Endothelial cell of umbilical vein (primary cell): ENCODE results near the gene TAF5L. TPM values are rescaled to one million over a fixed set of nuclear protein-coding genes. Genes with fewer than 3 reads are reported as not detected.

ENCODE experiments used
- BruUV-seq: library from RNA; stranded (reverse); fragments of 400-500 nt; replicated peaks from 2 replicates; lab custom pipeline; 2021; lab: Mats Ljungman, UMichigan
- CTCF ChIA-PET: fragments of 300-600, 350-600 bp; sonication (Branson Sonifier 250); formaldehyde crosslinking; loops from one replicate; lab custom pipeline; 2021; ENCODE audit warnings: antibody characterized with exemption, inconsistent platforms; lab: Charles Lee
- POLR2A ChIA-PET: fragments of 300-600, 350-600 bp; sonication (Branson Sonifier 250); formaldehyde crosslinking; loops from one replicate; lab custom pipeline; 2021; ENCODE audit warnings: antibody characterized with exemption, inconsistent platforms; lab: Charles Lee
- DNase-seq: peaks from one replicate; pipeline ENCODE4 v3.0.0-alpha.2; 2011; ENCODE audit warnings: low read depth, low spot score
- FAIRE-seq: peaks from 2 replicates; lab custom pipeline; 2011; peaks lifted over from hg19 to GRCh38; lab: Jason Lieb, UNC
- H2AFZ ChIP-seq: 2 replicates; pipeline ENCODE4 v1.6.0; 2012; ENCODE audit warnings: low read depth, low read length, control low read depth, inconsistent platforms
- H3K27ac ChIP-seq: 2 replicates; pipeline ENCODE4 v1.5.1; 2011; ENCODE audit warnings: low read depth, mild to moderate bottlenecking, control low read depth, low read length, moderate library complexity; ENCODE audit not compliant: insufficient read depth
- H3K27me3 ChIP-seq, 2 experiments: 2 replicates each; pipeline versions ENCODE4 v1.6.0 to v1.6.1; 2011; ENCODE audit warnings: low read length in 2 of 2, mixed read lengths in 1 of 2; ENCODE audit not compliant: control insufficient read depth in 2 of 2, insufficient read depth in 2 of 2
- H3K36me3 ChIP-seq, 2 experiments: 2 replicates in 1 of 2; 3 replicates in 1 of 2; pipeline ENCODE4 v1.5.1; 2011; ENCODE audit warnings: low read length in 2 of 2, mild to moderate bottlenecking in 1 of 2, moderate library complexity in 1 of 2; ENCODE audit not compliant: control insufficient read depth in 2 of 2, insufficient read depth in 2 of 2; ENCODE audit errors: extremely low read depth in 1 of 2
- H3K4me1 ChIP-seq: 3 replicates; pipeline ENCODE4 v1.5.1; 2011; ENCODE audit warnings: mild to moderate bottlenecking, low read length; ENCODE audit not compliant: control insufficient read depth, insufficient read depth; ENCODE audit errors: extremely low read depth
- H3K4me2 ChIP-seq: 2 replicates; pipeline ENCODE4 v1.6.1; 2011; ENCODE audit warnings: low read length, control low read depth, mixed read lengths; ENCODE audit not compliant: insufficient read depth
- H3K4me3 ChIP-seq, 3 experiments: fragments of 200-600 bp in 1 of 3; sonication (generic), shearing (Covaris generic) in 1 of 3; replicated peaks in 1 of 3; 2 replicates each; pipeline ENCODE4 v1.5.1; 2011 to 2016; ENCODE audit warnings: control low read depth in 3 of 3, low read length in 3 of 3, mild to moderate bottlenecking in 2 of 3, inconsistent platforms in 1 of 3, low read depth in 1 of 3, moderate library complexity in 1 of 3; ENCODE audit not compliant: insufficient read depth in 1 of 3
- H3K79me2 ChIP-seq: 2 replicates; pipeline ENCODE4 v1.6.0; 2012; ENCODE audit warnings: low read length, inconsistent platforms; ENCODE audit not compliant: control insufficient read depth, insufficient read depth
- H3K9ac ChIP-seq: replicated peaks from 2 replicates; pipeline ENCODE3; 2011; ENCODE audit warnings: low read length, control low read depth; ENCODE audit not compliant: insufficient read depth; ENCODE audit errors: extremely low read depth
- H3K9me1 ChIP-seq: replicated peaks from 3 replicates; pipeline ENCODE4 v1.6.0; 2011; ENCODE audit warnings: mild to moderate bottlenecking, low read length; ENCODE audit not compliant: control insufficient read depth, insufficient read depth; ENCODE audit errors: extremely low read depth
- H3K9me3 ChIP-seq: replicated peaks from 2 replicates; pipeline ENCODE4 v1.5.1; 2012; ENCODE audit warnings: low read length, inconsistent platforms; ENCODE audit not compliant: control insufficient read depth, insufficient read depth
- H4K20me1 ChIP-seq: replicated peaks from 2 replicates; pipeline ENCODE3; 2011; ENCODE audit warnings: mild to moderate bottlenecking, low read length; ENCODE audit not compliant: control insufficient read depth, insufficient read depth; ENCODE audit errors: extremely low read depth
- EZH2 ChIP-seq: IDR thresholded peaks from 2 replicates; pipeline ENCODE4 v1.6.1; 2012; ENCODE audit warnings: borderline replicate concordance, low read depth, mild to moderate bottlenecking, moderate library complexity, low read length, inconsistent platforms; ENCODE audit not compliant: severe bottlenecking
- FOS ChIP-seq: IDR thresholded peaks from 2 replicates; pipeline ENCODE4 v1.6.1; 2011; ENCODE audit warnings: mild to moderate bottlenecking, low read length, moderate library complexity, borderline replicate concordance; ENCODE audit not compliant: insufficient read depth
- GATA2 ChIP-seq: IDR thresholded peaks from 2 replicates; pipeline ENCODE4 v1.7.0; 2011; ENCODE audit warnings: low read depth, mild to moderate bottlenecking, moderate library complexity, mixed read lengths, low read length; ENCODE audit not compliant: insufficient read length, insufficient read depth
- JUN ChIP-seq: IDR thresholded peaks from 2 replicates; pipeline ENCODE4 v1.6.1; 2011; ENCODE audit warnings: borderline replicate concordance, low read depth; ENCODE audit not compliant: insufficient read length, insufficient read depth
- MYC ChIP-seq: IDR thresholded peaks from one replicate; pipeline ENCODE4 v1.6.1; 2011; ENCODE audit warnings: mild to moderate bottlenecking, low read depth, low read length
- POLR2A ChIP-seq: IDR thresholded peaks from 2 replicates; pipeline ENCODE4 v1.6.1; 2012; ENCODE audit warnings: low read depth, mild to moderate bottlenecking, control low read depth, low read length
- POLR2AphosphoS5 ChIP-seq: IDR thresholded peaks from 2 replicates; pipeline ENCODE4 v1.6.1; 2012; ENCODE audit warnings: low read depth, mild to moderate bottlenecking, control low read depth, low read length, moderate library complexity; ENCODE audit not compliant: insufficient read depth
- dilution Hi-C: fragments of 300-500 bp; cut with MboI; formaldehyde crosslinking; loops from one replicate; pipeline ENCODE4 v1.15.0; 2019; ENCODE audit warnings: low sequenced_read_pairs; ENCODE audit not compliant: extremely low pct_ligation_motif_present
- intact Hi-C: fragments of 100-400 bp; cut with micrococcal nuclease; formaldehyde crosslinking; loops from one replicate; pipeline ENCODE4 v1.10.0; 2022
- polyA plus RNA-seq, 4 experiments: library from polyadenylated mRNA; depleted of rRNA in 3 of 4; stranded (reverse) in 3 of 4; unstranded in 1 of 4; fragments of >200 nt; gene quantifications; 2 replicates each; pipeline versions ENCODE4 v1.2.1 to v1.2.3, GENCODE V29; 2011 to 2012; ENCODE audit warnings: missing spikeins in 1 of 4
- total RNA-seq: library from RNA; stranded (reverse); gene quantifications from 2 replicates; pipeline ENCODE4 v1.2.3, GENCODE V29; 2021
- TF ChIP-seq, protein P1 (sequence below): IDR thresholded peaks from 2 replicates; pipeline ENCODE4 v1.6.1; 2011; ENCODE audit not compliant: insufficient read depth, insufficient read length
- TF ChIP-seq, protein P2 (sequence below), 2 donors: IDR thresholded peaks; 1 replicate in 1 of 2; 2 replicates in 1 of 2; pipeline ENCODE4 v1.5.1; 2011; ENCODE audit warnings: low read length in 2 of 2, mild to moderate bottlenecking in 2 of 2, moderate library complexity in 2 of 2, control low read depth in 1 of 2, inconsistent platforms in 1 of 2, low read depth in 1 of 2; ENCODE audit not compliant: insufficient read depth in 1 of 2; ENCODE audit errors: extremely low read depth in 1 of 2

Gene TAF5L
- total and polyA plus RNA-seq, 2 donors (not counting 3 experiments of a cell fraction or from before 2014, with no cell fraction given), result 21.1 to 24.8 TPM

DNA sequence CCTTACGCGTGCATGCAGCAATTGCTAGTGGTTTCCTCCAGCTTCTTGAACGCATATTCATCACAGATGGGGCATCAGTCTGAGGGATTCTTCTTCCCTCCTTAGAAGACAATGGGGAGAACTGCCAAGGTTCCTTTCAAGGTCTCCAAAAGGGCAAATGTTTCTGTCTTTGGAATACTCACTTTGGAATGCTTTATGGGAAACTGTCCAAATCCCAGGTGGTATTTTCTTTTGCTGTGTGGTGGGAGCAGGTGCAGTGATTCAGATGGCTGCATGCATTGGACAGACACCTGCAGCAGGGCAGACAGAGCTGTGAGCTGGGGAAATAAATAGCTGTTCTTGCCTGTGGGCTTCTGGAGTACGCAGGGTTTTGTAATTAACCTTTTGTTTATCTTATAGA, 40.7 kb upstream of the TAF5L start:
- H3K9me3 ChIP-seq, result no peaks in the 10 kb centered on the region
- no peak for FAIRE-seq
- TF ChIP-seq, protein P1, sequence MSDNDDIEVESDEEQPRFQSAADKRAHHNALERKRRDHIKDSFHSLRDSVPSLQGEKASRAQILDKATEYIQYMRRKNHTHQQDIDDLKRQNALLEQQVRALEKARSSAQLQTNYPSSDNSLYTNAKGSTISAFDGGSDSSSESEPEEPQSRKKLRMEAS, result no peak
- TF ChIP-seq POLR2AphosphoS5, result no peak
- no peak for TF ChIP-seq EZH2
- no peak for TF ChIP-seq FOS
- no peak for TF ChIP-seq JUN
- TF ChIP-seq POLR2A, result no peak
- TF ChIP-seq GATA2, result no peak
- BruUV-seq, result no TSS peak
- CTCF ChIA-PET, result interaction anchor here (1.2 kb wide), 1 partner anchor 13 kb away, joined by 3 read pairs; no protein-coding TSS in a partner anchor
- dilution Hi-C loops (no loop called here), intact Hi-C loops (no loop called here)
- H3K36me3 ChIP-seq, result peaks cover 0 to under 1% of the 10 kb centered on the region in 2 experiments
- H3K4me1 ChIP-seq, result peaks cover 17% of the 10 kb centered on the region
- H3K4me3 ChIP-seq, result no peak overlapping the region
- H3K27me3 ChIP-seq, result no peaks in the 10 kb centered on the region
- POLR2A ChIA-PET, result no interaction called here
- H3K9ac ChIP-seq, result no peak overlapping the region
- DNase-seq, result no peak
- H3K79me2 ChIP-seq, result no peaks in the 10 kb centered on the region
- H3K27ac ChIP-seq, result no peak overlapping the region
- H3K9me1 ChIP-seq, result no peaks in the 10 kb centered on the region
- H3K4me2 ChIP-seq, result no peak overlapping the region
- H2AFZ ChIP-seq, result no peak overlapping the region
- no peaks in the 10 kb centered on the region for H4K20me1 ChIP-seq

DNA sequence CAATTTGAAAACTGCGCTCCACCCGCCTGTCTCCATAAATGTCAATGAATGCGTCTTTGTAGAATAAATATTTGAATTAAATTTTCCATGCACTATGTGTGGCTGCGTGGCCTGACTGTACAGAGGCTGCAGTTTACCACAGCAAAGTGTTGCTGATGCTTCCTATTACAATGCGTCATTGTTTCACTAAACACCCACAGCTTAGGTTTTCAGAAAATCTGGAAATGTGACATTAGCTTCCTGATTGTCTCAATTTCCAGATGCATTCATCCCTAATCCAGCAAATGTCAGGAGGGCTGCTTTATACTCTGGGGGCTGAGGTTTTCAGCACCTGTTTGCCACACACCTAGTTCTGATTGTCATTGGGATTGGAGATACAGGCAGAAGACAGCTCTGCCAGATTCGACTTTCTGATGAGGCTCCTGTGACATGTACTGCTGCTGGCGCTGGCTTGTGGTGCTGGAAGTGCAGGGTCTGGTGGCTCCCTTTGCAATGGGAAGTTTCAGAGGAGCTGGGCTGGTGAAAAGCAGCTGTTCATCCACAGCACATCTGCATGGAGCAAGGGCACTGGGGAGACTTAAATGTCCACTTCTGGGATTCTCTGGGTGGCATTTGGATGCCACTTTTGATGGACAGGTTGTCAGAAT, 40.1 kb upstream of the TAF5L start:
- H3K79me2 ChIP-seq, result no peaks in the 10 kb centered on the region
- dilution Hi-C loops, result no loop called here
- TF ChIP-seq, protein P1, result no peak
- TF ChIP-seq POLR2AphosphoS5 (no peak), FOS (no peak), EZH2 (no peak), JUN (no peak), MYC (no peak), POLR2A (no peak), GATA2 (no peak)
- TF ChIP-seq, protein P2, sequence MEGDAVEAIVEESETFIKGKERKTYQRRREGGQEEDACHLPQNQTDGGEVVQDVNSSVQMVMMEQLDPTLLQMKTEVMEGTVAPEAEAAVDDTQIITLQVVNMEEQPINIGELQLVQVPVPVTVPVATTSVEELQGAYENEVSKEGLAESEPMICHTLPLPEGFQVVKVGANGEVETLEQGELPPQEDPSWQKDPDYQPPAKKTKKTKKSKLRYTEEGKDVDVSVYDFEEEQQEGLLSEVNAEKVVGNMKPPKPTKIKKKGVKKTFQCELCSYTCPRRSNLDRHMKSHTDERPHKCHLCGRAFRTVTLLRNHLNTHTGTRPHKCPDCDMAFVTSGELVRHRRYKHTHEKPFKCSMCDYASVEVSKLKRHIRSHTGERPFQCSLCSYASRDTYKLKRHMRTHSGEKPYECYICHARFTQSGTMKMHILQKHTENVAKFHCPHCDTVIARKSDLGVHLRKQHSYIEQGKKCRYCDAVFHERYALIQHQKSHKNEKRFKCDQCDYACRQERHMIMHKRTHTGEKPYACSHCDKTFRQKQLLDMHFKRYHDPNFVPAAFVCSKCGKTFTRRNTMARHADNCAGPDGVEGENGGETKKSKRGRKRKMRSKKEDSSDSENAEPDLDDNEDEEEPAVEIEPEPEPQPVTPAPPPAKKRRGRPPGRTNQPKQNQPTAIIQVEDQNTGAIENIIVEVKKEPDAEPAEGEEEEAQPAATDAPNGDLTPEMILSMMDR (IDR thresholded peaks at IDR 0.05; ENCODE audit: extremely low read depth in 1 of 2, insufficient read depth in 1 of 2, low read depth in 1 of 2, low read length in 2 of 2), result no peak
- H3K9me1 ChIP-seq, result no peaks in the 10 kb centered on the region
- no peak overlapping the region for H2AFZ ChIP-seq
- no peaks in the 10 kb centered on the region for H3K27me3 ChIP-seq
- intact Hi-C loops, result loop anchor here (2.0 kb wide), 1 partner anchor 401 kb away; the partner anchor contains the start of gene GALNT2
- FAIRE-seq (no peak), DNase-seq (no peak)
- ChIA-PET CTCF (interaction anchor here (1.2 kb wide), 1 partner anchor 13 kb away, joined by 3 read pairs; no protein-coding TSS in a partner anchor), POLR2A (no interaction called here)
- H3K27ac ChIP-seq, result no peak overlapping the region
- no peak overlapping the region for H3K9ac ChIP-seq
- BruUV-seq, result no TSS peak
- H3K4me1 ChIP-seq, result peaks cover 17% of the 10 kb centered on the region
- H3K4me2 ChIP-seq, result no peak overlapping the region
- H3K4me3 ChIP-seq, result no peak overlapping the region
- peaks cover 0 to 2% of the 10 kb centered on the region in 2 experiments for H3K36me3 ChIP-seq
- H4K20me1 ChIP-seq, result no peaks in the 10 kb centered on the region
- H3K9me3 ChIP-seq, result no peaks in the 10 kb centered on the region
